K562 (cell line): ENCODE measurements around the gene HIGD1C. TPM values are rescaled to one million over a fixed set of nuclear protein-coding genes. Genes with fewer than 3 reads are reported as not detected.

Experiments used
- CBFA2T2 ChIP-seq: fragments of 450-650 bp; conservative IDR thresholded peaks from 2 replicates; pipeline ENCODE4 v1.6.1; 2017; ENCODE audit warnings: mild to moderate bottlenecking
- CHD4 ChIP-seq: fragments of 200-600 bp; sonication (generic); IDR thresholded peaks from 3 replicates; pipeline ENCODE4 v1.6.1; 2012; ENCODE audit warnings: low read depth, mild to moderate bottlenecking, mixed read lengths, low read length, inconsistent platforms; ENCODE audit not compliant: insufficient read depth, insufficient replicate concordance, poor library complexity, severe bottlenecking
- HMG20A ChIP-seq: fragments of 450-650 bp; formaldehyde crosslinking; conservative IDR thresholded peaks from 2 replicates; pipeline ENCODE4 v1.4.0; 2020; ENCODE audit warnings: mild to moderate bottlenecking, mixed read lengths
- HNRNPK ChIP-seq: fragments of 200-400 bp; formaldehyde crosslinking; IDR thresholded peaks from one replicate; pipeline ENCODE4 v1.6.1; 2018; ENCODE audit warnings: mild to moderate bottlenecking, low read depth, low read length; ENCODE audit not compliant: poor library complexity, severe bottlenecking
- IRF2 ChIP-seq: sonication (generic); formaldehyde crosslinking; IDR thresholded peaks from 2 replicates; pipeline ENCODE4 v1.8.1; 2022; ENCODE audit warnings: mild to moderate bottlenecking, missing genetic modification reagents
- JUND ChIP-seq, 2 experiments: IDR thresholded peaks; 2 replicates in 1 of 2; 3 replicates in 1 of 2; pipeline ENCODE4 v1.6.1; 2011; ENCODE audit warnings: borderline replicate concordance in 2 of 2, low read depth in 2 of 2, low read length in 2 of 2, improper control_type of control experiment in 1 of 2, missing biosample characterization in 1 of 2, missing genetic modification characterization in 1 of 2, missing genetic modification reagents in 1 of 2
- MEF2D ChIP-seq: conservative IDR thresholded peaks from 2 replicates; pipeline ENCODE4 v1.6.1; 2016; ENCODE audit warnings: low read depth, missing genetic modification characterization, missing compliant biosample characterization
- NEUROD1 ChIP-seq: fragments of 150-350 bp; IDR thresholded peaks from 2 replicates; pipeline ENCODE4 v1.6.1; 2014; ENCODE audit warnings: borderline replicate concordance, low read length, low read depth; ENCODE audit not compliant: partially characterized antibody
- NR3C1 ChIP-seq: sonication (generic); formaldehyde crosslinking; IDR thresholded peaks from 2 replicates; pipeline ENCODE4 v1.8.1; 2022; ENCODE audit warnings: missing genetic modification reagents
- NRF1 ChIP-seq, 2 experiments: fragments of 450-650 bp; IDR thresholded peaks in 1 of 2; conservative IDR thresholded peaks in 1 of 2; 2 replicates each; pipeline ENCODE4 v1.6.1; 2014; ENCODE audit warnings: mild to moderate bottlenecking in 2 of 2
- PHB ChIP-seq: fragments of 250-450 bp; sonication (Bioruptor Pico); IDR thresholded peaks from 2 replicates; pipeline ENCODE4 v1.5.0; 2021
- RBBP5 ChIP-seq: fragments of 200-600 bp; sonication (generic); IDR thresholded peaks from 2 replicates; pipeline ENCODE4 v1.6.1; 2012; ENCODE audit warnings: borderline replicate concordance, mild to moderate bottlenecking, low read length, control low read depth, inconsistent platforms; ENCODE audit not compliant: insufficient read depth, poor library complexity, severe bottlenecking
- SMAD4 ChIP-seq: fragments of 250-450 bp; sonication (Bioruptor Pico); conservative IDR thresholded peaks from 2 replicates; pipeline ENCODE4 v1.8.0; 2021; ENCODE audit warnings: inconsistent platforms, mild to moderate bottlenecking, moderate library complexity
- TAF7 ChIP-seq: fragments of 450-650 bp; IDR thresholded peaks from 2 replicates; pipeline ENCODE4 v1.6.1; 2016; ENCODE audit warnings: missing genetic modification characterization, missing compliant biosample characterization
- TARDBP ChIP-seq: fragments of 450-650 bp; IDR thresholded peaks from 2 replicates; pipeline ENCODE4 v1.6.1; 2016
- ZNF124 ChIP-seq: sonication (generic); formaldehyde crosslinking; IDR thresholded peaks from 2 replicates; pipeline ENCODE4 v1.8.1; 2022; ENCODE audit warnings: missing genetic modification reagents
- ZNF253 ChIP-seq: fragments of 250-450 bp; sonication (Bioruptor Pico); conservative IDR thresholded peaks from 2 replicates; pipeline ENCODE4 v1.6.1; 2021; ENCODE audit warnings: mild to moderate bottlenecking
- ZNF584 ChIP-seq: fragments of 200-800 bp; sonication (Bioruptor generic); IDR thresholded peaks from 2 replicates; pipeline ENCODE4 v1.6.1; 2016; ENCODE audit warnings: low read depth, mild to moderate bottlenecking, missing genetic modification characterization, missing compliant biosample characterization
- ZNF589 ChIP-seq: fragments of 200-800 bp; sonication (Bioruptor generic); IDR thresholded peaks from 2 replicates; pipeline ENCODE4 v1.6.1; 2016; ENCODE audit warnings: low read depth, missing genetic modification characterization, missing compliant biosample characterization
- polyA plus RNA-seq, 8 experiments: library from polyadenylated mRNA; depleted of rRNA in 4 of 8; stranded (reverse) in 5 of 8; unstranded in 3 of 8; fragments of >200 nt; fragmentation: Nextera tagmentation in 2 of 8; fragmentation: Illumina TruSeq in 1 of 8; extraction: Ambion mirVana in 2 of 8; extraction: Trizol in 1 of 8; gene quantifications; 2 replicates each; pipeline versions ENCODE4 v1.2.1 to v1.2.3, GENCODE V29; 2011 to 2014; ENCODE audit warnings: inconsistent platforms in 1 of 8, missing spikeins in 1 of 8
- total RNA-seq, 7 experiments: library from RNA; depleted of rRNA in 6 of 7; stranded (reverse); fragments of >200 nt in 6 of 7; fragmentation: Illumina TruSeq in 2 of 7; extraction: Trizol in 2 of 7; gene quantifications; 2 replicates each; pipeline versions ENCODE4 v1.2.1 to v1.2.3, GENCODE V29; 2011 to 2021; ENCODE audit warnings: low replicate concordance in 1 of 7
- TF ChIP-seq, protein P1 (sequence below), 3 experiments: fragments of 200-800 bp in 1 of 3; sonication (Bioruptor generic) in 1 of 3; sonication (generic) in 1 of 3; formaldehyde crosslinking in 1 of 3; IDR thresholded peaks; 2 replicates each; pipeline versions ENCODE4 v1.6.1 to v1.8.0; 2016 to 2022; ENCODE audit warnings: mild to moderate bottlenecking in 2 of 3, missing compliant biosample characterization in 2 of 3, missing genetic modification characterization in 2 of 3, missing genetic modification reagents in 1 of 3
- TF ChIP-seq, protein P2 (sequence below): sonication (generic); formaldehyde crosslinking; IDR thresholded peaks from 2 replicates; pipeline ENCODE4 v1.8.0; 2022; ENCODE audit warnings: missing genetic modification reagents, mild to moderate bottlenecking, moderate library complexity, borderline replicate concordance
- TF ChIP-seq, protein P3 (sequence below): fragments of 450-650 bp; formaldehyde crosslinking; IDR thresholded peaks from 2 replicates; pipeline ENCODE4 v1.4.0; 2020; ENCODE audit warnings: mild to moderate bottlenecking
- TF ChIP-seq, protein P4 (sequence below): fragments of 450-650 bp; formaldehyde crosslinking; IDR thresholded peaks from 2 replicates; pipeline ENCODE4 v1.4.0; 2022; ENCODE audit warnings: mild to moderate bottlenecking, moderate library complexity

The HIGD1C gene
- total and polyA plus RNA-seq, 9 of the 15 experiments (the other 6 are each of a cell fraction or from before 2014, with no cell fraction given) = not detected

DNA sequence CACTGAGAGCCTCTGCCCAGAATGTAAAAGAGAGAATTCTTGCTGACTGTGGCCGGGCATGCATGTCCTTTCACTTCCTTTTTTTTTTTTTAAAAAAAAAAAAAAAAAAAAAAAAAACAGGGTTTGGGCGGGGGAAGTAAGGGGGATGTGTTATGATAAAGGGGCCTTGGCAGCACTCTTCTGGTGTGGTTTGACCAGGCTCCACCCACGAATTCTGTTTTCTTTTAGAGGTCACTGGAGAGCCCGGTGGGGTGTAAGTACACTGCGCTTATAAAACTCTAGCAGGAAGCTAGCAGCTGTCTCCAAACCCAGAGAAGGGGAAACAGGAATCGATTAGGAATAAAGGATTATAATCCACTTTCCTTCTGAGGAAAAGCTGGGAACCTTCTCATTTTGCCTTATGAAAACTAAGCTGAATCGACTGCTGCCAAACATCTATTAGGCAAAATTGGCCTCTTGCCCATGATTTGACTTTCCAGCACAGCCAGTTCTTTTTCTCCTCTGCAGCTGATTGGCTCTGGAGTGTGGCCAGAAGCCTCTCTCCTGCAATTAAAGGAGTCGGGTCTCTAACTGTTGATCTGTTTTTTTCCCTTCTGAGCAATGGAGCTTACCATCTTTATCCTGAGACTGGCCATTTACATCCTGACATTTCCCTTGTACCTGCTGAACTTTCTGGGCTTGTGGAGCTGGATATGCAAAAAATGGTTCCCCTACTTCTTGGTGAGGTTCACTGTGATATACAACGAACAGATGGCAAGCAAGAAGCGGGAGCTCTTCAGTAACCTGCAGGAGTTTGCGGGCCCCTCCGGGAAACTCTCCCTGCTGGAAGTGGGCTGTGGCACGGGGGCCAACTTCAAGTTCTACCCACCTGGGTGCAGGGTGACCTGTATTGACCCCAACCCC lies 27.7 kb upstream of the HIGD1C start (continued):
- TF ChIP-seq, protein P1, sequence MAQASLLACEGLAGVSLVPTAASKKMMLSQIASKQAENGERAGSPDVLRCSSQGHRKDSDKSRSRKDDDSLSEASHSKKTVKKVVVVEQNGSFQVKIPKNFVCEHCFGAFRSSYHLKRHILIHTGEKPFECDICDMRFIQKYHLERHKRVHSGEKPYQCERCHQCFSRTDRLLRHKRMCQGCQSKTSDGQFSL (CRISPR knock-in tag; IDR thresholded peaks at IDR 0.05) = no peak
- TF ChIP-seq, protein P1 (tag; IDR thresholded peaks at IDR 0.05) = no peak
- TF ChIP-seq JUND (IDR thresholded peaks at IDR 0.05; ENCODE audit: borderline replicate concordance, low read depth, low read length) = no peak
- no peak; the same call in 2 of the 3 replicates for TF ChIP-seq JUND (tag; IDR thresholded peaks at IDR 0.05; ENCODE audit: borderline replicate concordance, low read depth, low read length)
- TF ChIP-seq ZNF124 (CRISPR knock-in tag) = no peak
- TF ChIP-seq CHD4 = no peak
- no peak for TF ChIP-seq ZNF253 (CRISPR knock-in tag)
- no peak for TF ChIP-seq PHB (CRISPR knock-in tag)
- TF ChIP-seq, protein P2, sequence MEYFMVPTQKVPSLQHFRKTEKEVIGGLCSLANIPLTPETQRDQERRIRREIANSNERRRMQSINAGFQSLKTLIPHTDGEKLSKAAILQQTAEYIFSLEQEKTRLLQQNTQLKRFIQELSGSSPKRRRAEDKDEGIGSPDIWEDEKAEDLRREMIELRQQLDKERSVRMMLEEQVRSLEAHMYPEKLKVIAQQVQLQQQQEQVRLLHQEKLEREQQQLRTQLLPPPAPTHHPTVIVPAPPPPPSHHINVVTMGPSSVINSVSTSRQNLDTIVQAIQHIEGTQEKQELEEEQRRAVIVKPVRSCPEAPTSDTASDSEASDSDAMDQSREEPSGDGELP (CRISPR knock-in tag) = no peak; the same call in 1 of the 2 replicates
- no peak for TF ChIP-seq SMAD4
- TF ChIP-seq NRF1 (conservative IDR thresholded peaks at IDR 0.05 in 1 of 2, IDR thresholded peaks at IDR 0.05 in 1 of 2) = peak in 1 of 2 experiments; percentile 15; a peak in 1 of 4 replicates
- TF ChIP-seq, protein P3, sequence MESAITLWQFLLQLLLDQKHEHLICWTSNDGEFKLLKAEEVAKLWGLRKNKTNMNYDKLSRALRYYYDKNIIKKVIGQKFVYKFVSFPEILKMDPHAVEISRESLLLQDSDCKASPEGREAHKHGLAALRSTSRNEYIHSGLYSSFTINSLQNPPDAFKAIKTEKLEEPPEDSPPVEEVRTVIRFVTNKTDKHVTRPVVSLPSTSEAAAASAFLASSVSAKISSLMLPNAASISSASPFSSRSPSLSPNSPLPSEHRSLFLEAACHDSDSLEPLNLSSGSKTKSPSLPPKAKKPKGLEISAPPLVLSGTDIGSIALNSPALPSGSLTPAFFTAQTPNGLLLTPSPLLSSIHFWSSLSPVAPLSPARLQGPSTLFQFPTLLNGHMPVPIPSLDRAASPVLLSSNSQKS (CRISPR knock-in tag) = no peak
- no peak for TF ChIP-seq IRF2 (CRISPR knock-in tag)
- TF ChIP-seq MEF2D (tag) = no peak
- TF ChIP-seq ZNF589 (CRISPR knock-in tag) = 0 out of 2 replicates have a peak, but pooled peaks have one; percentile 31
- peak; percentile 50 for TF ChIP-seq RBBP5
- TF ChIP-seq NEUROD1 = no peak
- TF ChIP-seq HMG20A = no peak
- TF ChIP-seq HNRNPK = no peak
- TF ChIP-seq TAF7 (tag) = no peak
- TF ChIP-seq, protein P4, sequence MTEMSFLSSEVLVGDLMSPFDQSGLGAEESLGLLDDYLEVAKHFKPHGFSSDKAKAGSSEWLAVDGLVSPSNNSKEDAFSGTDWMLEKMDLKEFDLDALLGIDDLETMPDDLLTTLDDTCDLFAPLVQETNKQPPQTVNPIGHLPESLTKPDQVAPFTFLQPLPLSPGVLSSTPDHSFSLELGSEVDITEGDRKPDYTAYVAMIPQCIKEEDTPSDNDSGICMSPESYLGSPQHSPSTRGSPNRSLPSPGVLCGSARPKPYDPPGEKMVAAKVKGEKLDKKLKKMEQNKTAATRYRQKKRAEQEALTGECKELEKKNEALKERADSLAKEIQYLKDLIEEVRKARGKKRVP (CRISPR knock-in tag) = no peak
- no peak for TF ChIP-seq TARDBP
- no peak for TF ChIP-seq NR3C1 (CRISPR knock-in tag)
- TF ChIP-seq ZNF584 = no peak
- TF ChIP-seq CBFA2T2 = no peak
